Kidney (tissue), 14 donors: ENCODE measurements around the gene SMG6. TPM values are rescaled to one million over a fixed set of nuclear protein-coding genes. Genes with fewer than 3 reads are reported as not detected.
"Not testable (repeated sequence)": the region's sequence is repeated elsewhere in the genome, so short reads cannot be mapped to it uniquely, and the experiment has no call there.

Source experiments
- DNase-seq, 5 donors: peaks; one replicate each; pipeline ENCODE4 v3.0.0-alpha.2; 2013 to 2020
- FAIRE-seq: peaks from 2 replicates; lab custom pipeline; 2012; peaks lifted over from hg19 to GRCh38; lab: Jason Lieb, UNC
- H3K27ac ChIP-seq, 2 donors: one replicate each; pipeline ENCODE4 v1.7.0; 2013; ENCODE audit warnings: low read depth in 2 of 2, low read length in 2 of 2, inconsistent platforms in 1 of 2
- H3K27me3 ChIP-seq: one replicate; pipeline ENCODE4 v1.7.1; 2013; ENCODE audit warnings: low read length, inconsistent platforms; ENCODE audit not compliant: control insufficient read depth, insufficient read depth
- H3K36me3 ChIP-seq, 3 donors: one replicate each; pipeline versions ENCODE4 v1.7.0 to v1.7.1; 2013; ENCODE audit warnings: low read length in 3 of 3, control low read depth in 1 of 3, inconsistent platforms in 1 of 3; ENCODE audit not compliant: insufficient read depth in 3 of 3, control insufficient read depth in 2 of 3
- H3K4me1 ChIP-seq, 3 donors: one replicate each; pipeline versions ENCODE4 v1.7.0 to v1.7.1; 2013; ENCODE audit warnings: low read length in 3 of 3, inconsistent platforms in 1 of 3, low read depth in 1 of 3; ENCODE audit not compliant: control insufficient read depth in 2 of 3, insufficient read depth in 2 of 3
- H3K4me3 ChIP-seq, 3 donors: one replicate each; pipeline versions ENCODE4 v1.7.0 to v1.8.1; 2013; ENCODE audit warnings: low read length in 3 of 3, control low read depth in 1 of 3, inconsistent platforms in 1 of 3
- H3K9ac ChIP-seq, 3 donors: one replicate each; pipeline versions ENCODE4 v1.7.0 to v1.7.1; 2013; ENCODE audit warnings: low read length in 3 of 3, control low read depth in 1 of 3, inconsistent platforms in 1 of 3
- H3K9me3 ChIP-seq, 3 donors: one replicate each; pipeline versions ENCODE4 v1.7.0 to v1.7.1; 2013; ENCODE audit warnings: low read length in 3 of 3, control low read depth in 1 of 3, inconsistent platforms in 1 of 3; ENCODE audit not compliant: control insufficient read depth in 2 of 3, insufficient read depth in 1 of 3
- intact Hi-C: fragments of 100-400 bp; cut with DNase I; formaldehyde crosslinking; loops from one replicate; pipeline ENCODE4 v1.11.1; 2022
- polyA plus RNA-seq: library from polyadenylated mRNA; stranded (reverse); fragments of 350-450 nt; fragmentation: Illumina TruSeq; extraction: RNeasy Lipid Tissue Mini Kit (QIAGEN cat#74804); gene quantifications from one replicate; pipeline ENCODE4 v1.2.3, GENCODE V29; 2014; ENCODE audit warnings: low read depth, low replicate concordance; ENCODE audit not compliant: insufficient read depth
- total RNA-seq: library from RNA; stranded (reverse); fragmentation: NEBNext Ultra II Directional; extraction: Animal tissue kit (Norgen Biotek cat#: 25700); gene quantifications from one replicate; pipeline ENCODE4 v1.2.1, GENCODE V29; 2021
- TF ChIP-seq, protein P1 (sequence below): IDR thresholded peaks from 3 replicates; pipeline ENCODE4 v1.5.1; 2012; ENCODE audit warnings: mild to moderate bottlenecking, moderate library complexity, borderline replicate concordance; ENCODE audit not compliant: insufficient read depth; ENCODE audit errors: extremely low read depth
- donor health status: control.
- donor health status: control.
- donor health status: control.
- donor health status: control.
- donor health status: control.
- donor health status: DM: yes; HTN: yes; CAD: no.
- donor health status: Normal renal cell carcinoma (clear cell type).

SMG6 gene
- total and polyA plus RNA-seq, 2 donors from 2014 or later = 20.6 to 37.3 TPM

DNA sequence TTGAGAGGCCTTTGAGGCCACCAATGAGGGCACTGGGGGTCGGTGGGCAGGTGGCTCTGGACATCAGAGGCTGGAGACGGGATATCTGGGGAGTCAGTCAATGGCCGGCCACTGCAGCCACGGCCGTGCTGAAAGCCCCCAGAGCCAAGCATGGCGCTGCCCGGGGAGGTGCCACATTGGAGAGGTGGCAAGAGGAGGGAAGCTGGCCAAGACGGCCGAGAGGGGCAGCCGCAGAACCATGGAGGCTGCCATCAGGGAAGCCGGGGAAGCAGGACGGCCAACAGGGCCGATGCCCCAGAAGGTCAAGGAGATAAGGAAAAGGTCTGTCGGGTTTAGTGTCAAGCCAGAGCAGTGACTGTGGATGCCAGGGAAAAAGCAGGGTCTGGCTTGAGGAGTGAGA is 288.3 kb downstream of the SMG6 start:
- Histone ChIP-seq H3K9me3 (no peaks in the 10 kb centered on the region), H3K4me1 (peaks cover 0 to 23% (median 0%) of the 10 kb centered on the region in 3 donors), H3K27ac (no peak overlapping the region), H3K27me3 (peaks cover 2% of the 10 kb centered on the region), H3K4me3 (no peak overlapping the region), H3K36me3 (no peaks in the 10 kb centered on the region), H3K9ac (no peak overlapping the region)
- no peak for DNase-seq
- TF ChIP-seq, protein P1, sequence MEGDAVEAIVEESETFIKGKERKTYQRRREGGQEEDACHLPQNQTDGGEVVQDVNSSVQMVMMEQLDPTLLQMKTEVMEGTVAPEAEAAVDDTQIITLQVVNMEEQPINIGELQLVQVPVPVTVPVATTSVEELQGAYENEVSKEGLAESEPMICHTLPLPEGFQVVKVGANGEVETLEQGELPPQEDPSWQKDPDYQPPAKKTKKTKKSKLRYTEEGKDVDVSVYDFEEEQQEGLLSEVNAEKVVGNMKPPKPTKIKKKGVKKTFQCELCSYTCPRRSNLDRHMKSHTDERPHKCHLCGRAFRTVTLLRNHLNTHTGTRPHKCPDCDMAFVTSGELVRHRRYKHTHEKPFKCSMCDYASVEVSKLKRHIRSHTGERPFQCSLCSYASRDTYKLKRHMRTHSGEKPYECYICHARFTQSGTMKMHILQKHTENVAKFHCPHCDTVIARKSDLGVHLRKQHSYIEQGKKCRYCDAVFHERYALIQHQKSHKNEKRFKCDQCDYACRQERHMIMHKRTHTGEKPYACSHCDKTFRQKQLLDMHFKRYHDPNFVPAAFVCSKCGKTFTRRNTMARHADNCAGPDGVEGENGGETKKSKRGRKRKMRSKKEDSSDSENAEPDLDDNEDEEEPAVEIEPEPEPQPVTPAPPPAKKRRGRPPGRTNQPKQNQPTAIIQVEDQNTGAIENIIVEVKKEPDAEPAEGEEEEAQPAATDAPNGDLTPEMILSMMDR = no peak
- intact Hi-C loops = no loop called here
- FAIRE-seq = no peak

DNA sequence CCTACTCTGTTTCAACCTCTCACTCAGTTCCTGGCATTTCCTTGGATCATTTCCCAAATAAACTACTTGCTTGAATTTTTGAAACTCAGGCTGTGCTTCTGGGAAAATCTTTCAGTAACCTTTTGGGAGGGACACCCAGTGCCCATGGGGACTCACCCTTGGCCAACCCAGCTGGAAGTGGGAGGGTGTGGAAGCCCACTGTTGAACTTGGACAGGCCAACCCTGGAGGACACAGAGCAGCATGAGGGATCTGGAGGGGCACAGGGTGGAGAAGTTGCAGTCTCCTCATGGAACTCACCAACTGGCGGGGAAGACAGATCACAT is 289.6 kb downstream of the SMG6 start:
- no peak for FAIRE-seq

DNA sequence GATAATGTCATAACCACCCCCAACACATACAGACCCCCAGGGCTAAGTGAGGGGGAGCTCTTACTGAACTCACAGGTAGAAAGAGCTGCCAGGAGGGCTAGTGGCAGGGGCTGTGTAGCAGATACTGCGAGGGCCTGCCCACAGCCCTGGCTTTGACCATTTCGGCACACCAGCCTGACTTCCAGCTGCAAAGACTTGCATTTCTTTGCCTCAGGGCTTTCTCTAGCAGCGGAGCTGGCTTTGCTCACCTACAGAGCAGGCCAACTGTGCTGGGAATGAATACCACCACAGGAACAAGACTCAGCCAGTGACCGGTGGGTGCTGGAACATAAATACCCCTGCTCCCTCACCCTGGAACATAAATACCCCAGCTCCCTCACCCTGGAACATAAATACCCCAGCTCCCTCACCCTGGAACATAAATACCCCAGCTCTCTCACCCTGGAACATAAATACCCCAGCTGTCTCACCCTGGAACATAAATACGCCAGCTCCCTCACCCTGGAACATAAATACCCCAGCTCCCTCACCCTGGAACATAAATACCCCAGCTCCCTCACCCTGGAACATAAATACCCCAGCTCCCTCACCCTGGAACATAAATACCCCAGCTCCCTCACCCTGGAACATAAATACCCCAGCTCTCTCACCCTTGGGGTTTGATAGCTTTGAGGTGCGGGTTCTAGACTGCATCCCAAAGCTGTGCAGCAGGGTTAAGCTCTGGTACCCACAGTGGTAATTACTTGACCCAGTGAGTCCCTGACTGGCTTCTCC is 290.2 kb downstream of the SMG6 start:
- FAIRE-seq, H3K9ac ChIP-seq, intact Hi-C loops, H3K9me3 ChIP-seq, H3K36me3 ChIP-seq, DNase-seq, H3K27ac ChIP-seq, H3K4me3 ChIP-seq, H3K27me3 ChIP-seq: not testable (repeated sequence)
- peaks cover 0 to 23% (median 0%) of the 10 kb centered on the region in 3 donors for H3K4me1 ChIP-seq

More for the DNA sequence above, 289.6 kb downstream of the SMG6 start:
- TF ChIP-seq, protein P1 = no peak
- Histone ChIP-seq H3K9me3 (no peaks in the 10 kb centered on the region), H3K4me1 (peaks cover 0 to 23% (median 0%) of the 10 kb centered on the region in 3 donors), H3K4me3 (no peak overlapping the region), H3K9ac (no peak overlapping the region), H3K27me3 (peaks cover 2% of the 10 kb centered on the region), H3K27ac (no peak overlapping the region), H3K36me3 (no peaks in the 10 kb centered on the region)
- no peak for DNase-seq
- intact Hi-C loops = no loop called here

DNA sequence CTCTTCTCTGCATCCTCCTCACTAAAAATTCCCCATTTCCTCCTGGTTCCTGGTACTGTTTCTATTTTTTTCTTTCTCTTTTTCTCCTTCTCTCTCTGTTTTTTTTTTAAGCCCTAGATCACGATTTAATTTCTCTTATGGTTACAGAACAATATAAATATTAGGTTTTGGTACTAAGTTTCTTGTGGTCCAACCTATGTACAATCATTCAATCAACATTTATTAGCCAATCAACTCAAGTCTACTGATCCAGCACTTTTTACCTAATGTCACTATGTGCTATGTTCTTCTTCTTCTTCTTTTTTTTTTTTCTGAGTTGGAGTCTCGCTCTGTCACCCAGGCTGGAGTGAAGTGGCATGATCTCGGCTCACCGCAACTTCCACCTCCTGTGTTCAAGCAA is 291.1 kb downstream of the SMG6 start:
- FAIRE-seq = no peak
- Histone ChIP-seq H3K4me3 (no peak overlapping the region), H3K27ac (no peak overlapping the region), H3K4me1 (peaks cover 0 to 18% (median 0%) of the 10 kb centered on the region in 3 donors), H3K36me3 (no peaks in the 10 kb centered on the region), H3K9me3 (no peaks in the 10 kb centered on the region), H3K9ac (no peak overlapping the region), H3K27me3 (no peaks in the 10 kb centered on the region)
- no peak for DNase-seq
- TF ChIP-seq, protein P1 = no peak
- intact Hi-C loops = no loop called here
